Fibroblast of mammary gland (primary cell): ENCODE data around the gene PMM1.

Source experiments
- DNase-seq: peaks from one replicate; pipeline ENCODE4 v3.0.0-alpha.2; 2010; ENCODE audit warnings: low read depth
- H3K4me3 ChIP-seq: 2 replicates; pipeline ENCODE4 v1.5.1; 2011; ENCODE audit warnings: low read depth, mild to moderate bottlenecking, low read length, moderate library complexity; ENCODE audit not compliant: control insufficient read depth
- CTCF ChIP-seq: conservative IDR thresholded peaks from 2 replicates; pipeline ENCODE4 v1.5.1; 2011; ENCODE audit warnings: low read depth, low read length, inconsistent platforms; ENCODE audit not compliant: control insufficient read depth, insufficient read depth

The PMM1 gene

DNA sequence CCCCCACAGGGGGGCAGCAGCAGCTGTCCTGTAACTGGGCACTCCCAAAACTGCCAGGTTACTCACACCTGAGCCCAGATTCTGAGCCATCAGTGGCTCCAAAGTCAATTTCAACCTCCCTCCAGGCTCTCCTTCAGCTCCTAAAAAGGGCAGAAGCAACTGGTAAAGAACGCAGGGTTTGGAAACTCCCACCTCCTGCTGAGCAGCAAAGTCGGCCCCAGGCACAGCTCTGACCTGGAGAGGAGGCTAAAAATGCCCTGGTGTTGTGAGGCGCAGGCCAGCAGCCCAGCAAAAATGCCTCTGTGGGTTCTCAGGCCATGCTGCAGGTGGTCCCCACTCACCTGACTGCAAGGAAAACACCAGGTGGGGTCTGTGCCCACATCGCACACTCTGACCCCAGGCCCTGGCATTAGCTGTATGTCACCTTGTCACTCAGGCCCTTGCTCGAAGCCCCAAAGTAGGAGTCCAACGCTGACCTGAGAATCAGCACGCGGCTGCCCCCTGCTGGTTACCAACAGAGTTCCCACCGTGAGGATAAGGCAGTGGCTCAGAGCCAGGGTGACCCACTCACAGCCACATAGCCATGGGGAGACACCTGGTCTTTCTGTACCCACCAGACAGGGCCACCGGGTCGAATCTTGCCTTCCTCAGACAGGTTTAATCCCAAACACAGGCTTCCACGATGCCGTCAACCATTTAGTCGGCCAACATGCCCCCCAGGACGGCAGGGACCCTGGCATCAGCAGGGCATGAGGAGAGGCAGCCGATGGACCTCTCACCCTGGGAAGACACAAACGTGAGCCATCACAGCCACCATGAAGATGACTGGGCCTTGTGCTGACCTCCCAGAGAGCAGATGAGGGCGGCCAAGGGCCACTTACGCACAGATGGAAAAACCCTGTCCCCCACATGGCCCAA is 56.5 kb downstream of the PMM1 start:
- H3K4me3 ChIP-seq: no peak overlapping the region
- DNase-seq: peak; percentile 70
- peak; percentile 83 for TF ChIP-seq CTCF

- TF ChIP-seq CTCF: no peak
- DNase-seq: no peak
- no peak overlapping the region for H3K4me3 ChIP-seq
These were observed 57.7 kb downstream of the PMM1 start for GRCh38 chr22:41531715-41532477.

DNA sequence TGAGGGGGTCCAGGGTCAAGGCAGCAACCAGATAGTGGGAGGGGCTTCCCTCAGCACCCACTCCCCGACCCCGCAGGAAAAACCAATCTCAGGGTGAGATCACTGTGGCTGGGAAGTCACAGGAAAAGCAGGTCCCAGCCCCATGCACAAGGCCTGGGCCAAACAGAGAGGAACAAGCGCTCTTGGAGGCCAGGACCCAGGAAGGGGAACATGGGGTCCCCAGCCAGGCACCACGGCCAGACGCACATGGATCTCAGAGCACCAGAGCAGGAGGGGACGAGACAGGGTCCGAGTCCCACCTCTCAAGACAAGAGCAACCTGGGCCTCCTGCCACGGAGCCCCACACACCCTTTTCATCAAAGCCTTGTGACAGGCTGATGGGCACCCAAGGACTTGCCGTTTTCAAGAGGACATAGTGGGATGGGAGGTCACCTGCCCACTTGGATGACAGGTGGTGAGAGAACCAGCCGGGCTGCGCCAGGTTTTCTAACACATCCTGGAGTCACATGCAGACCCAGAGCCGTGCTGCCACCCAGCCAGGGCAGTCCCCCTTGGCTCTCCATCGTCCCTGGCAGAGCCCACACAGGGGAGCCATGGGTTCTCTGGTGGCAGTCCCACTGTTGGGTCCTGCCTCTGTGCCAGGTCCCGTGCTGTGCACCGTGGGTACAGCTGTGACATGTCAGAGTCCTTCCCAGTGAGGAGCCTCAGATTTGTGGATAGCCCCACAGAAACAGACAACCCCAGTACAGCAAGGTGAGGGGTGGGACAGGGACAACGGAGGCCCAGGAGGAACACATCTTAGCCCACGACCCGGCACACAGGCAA is 58.5 kb downstream of the PMM1 start:
- no peak overlapping the region for H3K4me3 ChIP-seq
- no peak for TF ChIP-seq CTCF
- no peak for DNase-seq

DNA sequence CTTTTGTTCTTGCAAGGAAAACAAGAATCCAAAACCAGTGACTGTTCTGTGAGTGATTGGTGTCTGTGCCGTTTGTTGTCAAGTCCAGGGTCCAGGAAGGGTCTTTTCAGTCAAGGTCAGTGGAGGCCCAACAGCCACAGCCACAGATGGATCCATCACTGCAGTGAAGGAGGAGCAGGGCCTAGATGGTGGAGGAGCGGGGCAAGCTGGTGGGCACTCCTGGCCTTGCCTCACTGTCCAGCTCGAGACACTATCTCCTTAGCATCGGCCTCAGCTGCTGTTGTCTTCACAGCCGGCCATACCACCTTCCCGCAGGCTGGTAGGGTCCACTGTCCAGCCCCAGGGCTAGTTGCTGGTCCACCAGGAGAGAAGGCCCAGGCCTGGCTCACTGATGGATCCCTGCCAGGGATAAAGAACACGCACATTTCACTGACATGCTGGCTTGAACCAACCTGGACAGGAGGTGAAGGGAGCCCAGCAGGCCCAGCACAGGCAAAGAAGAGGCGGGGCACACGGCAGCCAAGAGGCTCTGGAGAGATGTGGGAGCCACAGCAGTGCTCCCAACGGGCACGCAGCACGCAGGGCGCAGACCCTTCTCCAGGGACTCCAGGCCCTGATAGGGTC is 60.6 kb downstream of the PMM1 start:
- H3K4me3 ChIP-seq: no peak overlapping the region
- TF ChIP-seq CTCF: no peak
- no peak for DNase-seq

DNA sequence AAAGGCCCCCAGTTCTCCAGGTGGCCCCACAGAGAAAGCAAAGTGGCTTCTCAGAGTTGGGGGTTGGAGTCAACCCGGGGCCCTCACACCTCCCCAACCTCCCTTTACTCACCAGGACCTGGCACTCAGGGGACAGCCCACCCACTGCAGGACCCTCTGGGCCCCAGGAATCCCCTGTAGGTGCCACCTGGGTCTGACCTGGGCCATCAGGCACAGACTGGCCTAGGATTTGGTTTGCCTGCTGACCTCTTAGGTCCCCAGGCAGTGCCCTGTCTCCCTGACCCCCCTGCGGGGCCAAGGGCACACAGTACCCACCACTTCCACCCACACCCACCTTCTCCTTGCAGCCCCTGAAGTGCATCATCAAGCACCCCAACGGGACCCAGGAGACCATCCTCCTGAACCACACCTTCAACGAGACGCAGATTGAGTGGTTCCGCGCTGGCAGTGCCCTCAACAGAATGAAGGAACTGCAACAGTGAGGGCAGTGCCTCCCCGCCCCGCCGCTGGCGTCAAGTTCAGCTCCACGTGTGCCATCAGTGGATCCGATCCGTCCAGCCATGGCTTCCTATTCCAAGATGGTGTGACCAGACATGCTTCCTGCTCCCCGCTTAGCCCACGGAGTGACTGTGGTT is 61.4 kb downstream of the PMM1 start:
- no peak for DNase-seq
- no peak overlapping the region for H3K4me3 ChIP-seq
- TF ChIP-seq CTCF: no peak
